GM18505 (cell line): ENCODE measurements around the gene SPOCK1.

Source experiments
- ATAC-seq: cut with Tn5 transposase; IDR thresholded peaks from one replicate; pipeline ENCODE4 v1.9.1; 2021; ENCODE audit not compliant: unreplicated experiment
- POLR2A ChIP-seq: IDR thresholded peaks from 4 replicates; pipeline ENCODE4 v1.6.1; 2011; ENCODE audit warnings: borderline replicate concordance; ENCODE audit not compliant: insufficient read depth, insufficient read length; ENCODE audit errors: extremely low read depth

The SPOCK1 gene

GRCh38 chr5:137409736-137410135 lies 89.4 kb downstream of the SPOCK1 start:
- no peak for ATAC-seq
- TF ChIP-seq POLR2A = no peak

DNA sequence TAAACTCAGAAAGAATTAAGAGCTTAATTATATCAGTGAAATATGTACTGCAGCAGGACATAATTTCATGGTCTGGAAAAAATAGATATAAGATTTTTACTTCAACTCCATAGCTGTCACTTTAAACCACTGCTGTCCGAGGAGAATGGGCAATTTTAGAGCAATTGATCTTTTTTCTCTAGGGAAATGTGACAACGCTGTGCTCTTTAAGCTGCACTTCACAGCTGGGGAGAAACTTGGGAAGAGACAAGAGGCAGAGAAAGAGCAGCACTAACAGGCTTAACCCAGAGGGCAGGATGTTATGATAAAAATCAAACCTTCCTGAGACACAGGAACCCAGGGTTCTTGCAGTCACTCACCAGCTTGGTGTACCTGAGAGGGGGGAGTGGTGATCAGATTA lies 92.0 kb downstream of the SPOCK1 start:
- ATAC-seq = no peak
- no peak for TF ChIP-seq POLR2A

GRCh38 chr5:137405393-137405792 lies 93.7 kb downstream of the SPOCK1 start:
- TF ChIP-seq POLR2A = no peak
- no peak for ATAC-seq

DNA sequence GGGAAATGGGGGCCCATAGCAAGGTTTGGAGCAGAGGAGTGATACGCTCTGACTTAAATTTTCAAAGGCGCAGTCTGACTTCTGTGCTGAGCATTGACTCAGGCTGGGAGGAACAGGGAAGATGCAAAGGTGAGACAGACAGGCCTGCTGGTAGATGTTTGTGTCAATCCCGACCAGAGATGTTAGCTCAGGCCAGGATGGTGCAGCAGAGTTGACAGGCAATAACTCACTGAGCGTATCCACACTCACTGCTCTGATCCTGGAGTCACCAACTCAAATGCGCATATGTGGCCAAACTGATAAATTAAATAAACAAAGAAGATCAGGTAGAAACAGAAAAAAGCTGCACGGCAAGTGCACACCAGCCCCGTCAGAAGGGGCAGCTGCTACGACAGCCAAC lies 95.3 kb downstream of the SPOCK1 start:
- no peak for ATAC-seq

DNA sequence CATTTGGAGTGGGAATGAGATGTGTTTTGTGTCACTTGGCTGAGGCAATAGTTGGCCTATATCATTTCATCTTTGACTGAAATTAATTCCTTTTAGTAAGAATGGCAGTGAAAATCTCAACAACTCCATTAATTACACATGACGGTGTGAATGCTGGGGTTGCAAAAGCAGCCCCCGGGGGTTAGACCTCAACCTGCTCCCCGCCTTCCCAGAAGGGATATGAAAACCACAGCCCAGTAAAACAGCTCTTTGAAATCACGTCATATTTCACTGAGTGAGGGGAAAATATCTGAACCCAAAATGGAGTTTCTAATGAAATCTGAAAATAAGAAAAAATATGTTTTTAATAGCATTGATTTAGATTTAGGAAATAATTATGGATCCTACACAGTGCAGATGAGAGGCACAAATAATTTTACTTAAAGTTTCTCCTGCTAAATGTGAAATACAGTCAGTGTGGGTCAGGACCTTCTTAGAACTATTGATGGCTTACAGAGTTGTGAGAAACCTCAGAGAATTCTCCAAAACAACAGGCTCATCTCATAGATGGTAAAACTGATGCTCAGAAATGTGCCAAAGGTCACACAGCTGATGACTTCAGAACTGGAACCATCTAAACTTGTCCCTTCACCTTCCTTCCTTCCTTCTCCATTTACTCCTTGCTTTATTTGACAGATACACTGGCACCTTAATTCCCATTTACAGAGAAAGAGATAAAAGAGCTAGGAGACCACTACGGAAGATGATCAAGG lies 96.5 kb downstream of the SPOCK1 start:
- no peak for ATAC-seq
- no peak for TF ChIP-seq POLR2A

More for the DNA sequence above, 95.3 kb downstream of the SPOCK1 start:
- TF ChIP-seq POLR2A = no peak

DNA sequence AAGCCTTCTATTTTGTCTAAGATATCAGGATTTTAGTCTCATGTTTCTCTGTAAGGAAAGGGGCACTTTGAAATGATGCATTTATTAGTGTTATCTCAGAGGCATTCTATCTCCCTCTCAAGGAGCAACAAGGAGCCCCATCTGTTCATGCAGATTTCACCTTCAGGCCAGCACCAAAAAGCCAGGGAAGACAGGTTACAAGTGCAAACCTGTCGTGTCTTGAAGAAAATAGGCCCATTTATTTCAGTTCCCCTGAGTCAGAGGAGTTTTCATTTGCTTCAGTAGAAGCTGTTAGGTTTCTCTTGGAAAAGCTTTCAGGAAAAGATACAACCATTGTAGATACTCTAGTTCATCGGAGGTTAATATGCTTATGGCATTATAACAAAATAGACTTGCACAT lies 97.2 kb downstream of the SPOCK1 start:
- no peak for ATAC-seq
- no peak for TF ChIP-seq POLR2A

GRCh38 chr5:137400571-137400970 lies 98.6 kb downstream of the SPOCK1 start:
- no peak for ATAC-seq
- no peak for TF ChIP-seq POLR2A

DNA sequence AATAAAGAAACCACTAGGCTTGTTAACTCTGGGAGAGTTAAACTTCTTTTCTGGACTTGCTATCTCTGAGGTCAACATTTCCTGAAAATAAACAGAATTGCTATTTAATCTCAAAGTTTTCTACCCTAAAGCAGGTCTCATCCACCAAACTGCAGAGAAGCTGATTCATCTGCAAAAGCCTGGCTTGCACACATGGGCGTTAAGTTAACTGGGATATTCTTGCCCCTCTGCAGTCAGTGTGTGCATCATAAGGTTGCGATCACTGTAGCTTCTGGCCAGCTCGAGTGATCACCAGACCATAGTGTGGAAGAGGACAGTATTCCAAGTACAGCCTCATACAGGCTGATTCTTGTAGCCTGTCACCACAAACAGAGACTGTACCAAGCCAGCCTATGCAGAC lies 99.2 kb downstream of the SPOCK1 start:
- TF ChIP-seq POLR2A = no peak
- ATAC-seq = no peak

- ATAC-seq = no peak
- TF ChIP-seq POLR2A = no peak
These were observed 100.4 kb downstream of the SPOCK1 start for GRCh38 chr5:137398751-137399150.

DNA sequence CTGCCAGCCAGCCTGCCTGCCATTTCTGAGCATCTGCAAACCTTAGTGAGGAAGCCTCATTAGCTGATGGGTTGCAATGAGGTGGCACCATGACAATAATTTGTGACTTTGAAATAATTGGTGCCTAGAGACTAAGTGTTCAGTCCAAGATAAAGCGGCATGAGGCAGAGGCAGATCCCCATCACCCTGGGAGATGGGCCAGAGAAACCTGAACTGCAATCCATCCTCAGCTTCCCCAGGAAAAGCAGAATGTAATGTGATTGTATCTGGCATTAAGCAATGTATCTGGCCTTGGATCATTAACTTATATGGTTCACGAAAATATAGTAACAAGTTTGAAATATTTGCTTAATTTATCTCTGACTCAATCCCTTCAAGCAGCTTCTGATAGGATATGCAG lies 101.0 kb downstream of the SPOCK1 start:
- ATAC-seq = no peak
- TF ChIP-seq POLR2A = no peak

DNA sequence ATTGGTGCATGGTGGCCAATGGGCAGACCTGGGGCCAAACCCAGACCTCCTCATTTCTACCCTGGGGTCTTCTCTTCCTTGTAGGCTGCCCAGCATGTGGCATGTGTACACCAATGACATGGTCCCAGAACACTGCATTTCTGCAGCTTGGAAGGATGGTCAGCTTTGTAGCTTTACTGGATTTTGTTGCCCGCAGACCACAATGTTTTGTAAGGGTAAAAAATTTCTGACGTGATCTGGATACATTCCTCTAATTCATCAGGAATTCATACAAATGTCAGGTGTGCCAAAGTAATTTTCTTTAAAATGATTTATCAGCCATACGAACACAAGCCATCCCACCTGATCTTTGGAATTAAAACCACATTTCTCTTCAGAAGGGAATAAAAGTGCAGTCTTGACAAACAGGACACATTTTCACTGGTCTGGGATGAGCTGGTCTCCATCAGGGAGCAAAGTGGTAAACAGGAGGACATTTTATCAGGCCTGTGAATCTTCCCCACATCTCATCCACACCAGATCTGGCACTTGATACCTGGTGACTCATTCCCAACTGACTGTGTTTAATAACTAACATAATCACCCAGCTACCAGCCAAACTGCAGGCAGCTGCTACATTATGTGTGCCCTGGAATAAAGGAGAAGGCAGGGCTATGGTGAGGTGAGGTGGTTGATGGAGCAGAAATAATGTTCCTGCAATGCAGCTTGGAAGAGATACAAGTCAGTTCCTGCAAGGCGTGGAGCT lies 103.9 kb downstream of the SPOCK1 start:
- no peak for ATAC-seq
- TF ChIP-seq POLR2A = no peak

DNA sequence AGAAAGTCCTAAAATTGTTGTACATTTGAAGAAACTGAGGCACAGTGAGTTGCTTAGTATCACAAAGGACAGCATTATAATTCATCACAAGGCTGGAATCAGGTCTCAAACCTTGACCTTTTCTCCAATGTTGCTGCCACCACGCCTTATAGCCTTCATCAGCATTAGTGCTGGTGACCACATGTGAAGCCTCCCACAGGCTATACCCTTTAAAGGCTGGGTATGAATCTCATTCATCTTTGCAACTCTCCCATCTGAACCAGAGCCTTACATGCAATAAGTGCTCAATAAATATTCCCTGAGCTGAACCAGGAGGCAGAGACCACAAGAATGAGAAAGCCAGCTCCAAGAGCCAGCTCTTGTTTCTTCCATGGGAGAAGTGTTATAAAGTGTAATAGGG lies 104.7 kb downstream of the SPOCK1 start:
- no peak for ATAC-seq
- TF ChIP-seq POLR2A = no peak

GRCh38 chr5:137393196-137393993 lies 105.7 kb downstream of the SPOCK1 start:
- no peak for TF ChIP-seq POLR2A
- ATAC-seq = no peak
